ENCODE results near the gene C2CD2L. TPM values are rescaled to one million over a fixed set of nuclear protein-coding genes. Genes with fewer than 3 reads are reported as not detected.

C2CD2L gene
- polyA plus RNA-seq, 2 of the 4 experiments (the other 2 are of a cell fraction): 2.4 to 4.8 TPM

GRCh38 chr11:119126675-119127268 lies 19.6 kb downstream of the C2CD2L start:
- TF ChIP-seq MAFK (IDR thresholded peaks at IDR 0.05; ENCODE audit: partially characterized antibody) (no peak), FOSB (CRISPR knock-in tag; IDR thresholded peaks at IDR 0.05) (no peak), JUN (IDR thresholded peaks at IDR 0.05) (no peak), EHF (CRISPR knock-in tag; IDR thresholded peaks at IDR 0.05) (no peak), HOXB5 (CRISPR knock-in tag; IDR thresholded peaks at IDR 0.05) (no peak), MYC (IDR thresholded peaks at IDR 0.05; ENCODE audit: borderline replicate concordance, low read length) (no peak), E2F6 (IDR thresholded peaks at IDR 0.05; ENCODE audit: borderline replicate concordance, low read depth) (no peak)
- FAIRE-seq: no peak
- CTCF ChIA-PET: interaction anchor here (0.6 to 1.1 kb wide), 3 partner anchors 8 to 71 kb away, joined by 3 to 7 read pairs (median 3); no protein-coding TSS in a partner anchor
- Histone ChIP-seq H3K4me3 (no peak overlapping the region), H3K9me3 (no peaks in the 10 kb centered on the region), H3K4me2 (no peak overlapping the region), H3K27ac (no peak overlapping the region), H3K4me1 (peaks cover 5% of the 10 kb centered on the region; the same call in 1 of the 3 replicates)
- 76% methylated on average over 5 of the region's 5 CpGs for WGBS (ENCODE audit: missing lambda C conversion rate)
- no peak for DNase-seq (ENCODE audit: low read depth in 1 of 2, low spot score in 1 of 2)
- POLR2A ChIA-PET: no interaction called here
- no peak for ATAC-seq

- no peak for ATAC-seq
- no peak for FAIRE-seq
- no peak for DNase-seq (ENCODE audit: low read depth in 1 of 2, low spot score in 1 of 2)
- Histone ChIP-seq H3K4me1 (no peaks in the 10 kb centered on the region), H3K4me2 (no peak overlapping the region), H3K27ac (no peak overlapping the region), H3K9me3 (no peaks in the 10 kb centered on the region), H3K4me3 (no peak overlapping the region)
- 100% methylated on average over 3 of the region's 3 CpGs for WGBS (ENCODE audit: missing lambda C conversion rate)
- TF ChIP-seq TFCP2L1 (CRISPR knock-in tag; IDR thresholded peaks at IDR 0.05) (no peak), KDM1A (IDR thresholded peaks at IDR 0.05; ENCODE audit: low read depth) (no peak), FOSB (CRISPR knock-in tag; IDR thresholded peaks at IDR 0.05) (no peak), CHD4 (IDR thresholded peaks at IDR 0.05; ENCODE audit: borderline replicate concordance) (no peak), BCL3 (IDR thresholded peaks at IDR 0.05) (no peak), HDAC2 (IDR thresholded peaks at IDR 0.05) (no peak), ZNF302 (CRISPR knock-in tag; IDR thresholded peaks at IDR 0.05) (no peak), RARB (CRISPR knock-in tag; IDR thresholded peaks at IDR 0.05) (no peak), HES2 (IDR thresholded peaks at IDR 0.05) (no peak), BHLHE40 (IDR thresholded peaks at IDR 0.05; ENCODE audit: low read depth, low read length) (no peak), CTCF (IDR thresholded peaks at IDR 0.05) (no peak), HOXB5 (CRISPR knock-in tag; IDR thresholded peaks at IDR 0.05) (no peak), POLR2AphosphoS2 (conservative IDR thresholded peaks at IDR 0.05; ENCODE audit: low read length) (no peak), CHD2 (IDR thresholded peaks at IDR 0.05; ENCODE audit: low read length, partially characterized antibody) (no peak), EHMT2 (IDR thresholded peaks at IDR 0.05; ENCODE audit: low read depth) (no peak), JUN (IDR thresholded peaks at IDR 0.05) (no peak), CBX2 (IDR thresholded peaks at IDR 0.05; ENCODE audit: borderline replicate concordance, low read depth) (no peak)
- POLR2A ChIA-PET: no interaction called here
- CTCF ChIA-PET: interaction anchor here (1.1 kb wide), 1 partner anchor 12 kb away, joined by 3 read pairs; no protein-coding TSS in a partner anchor
These were observed 23.5 kb downstream of the C2CD2L start for GRCh38 chr11:119130662-119131061.

Measured in A549 (cell line).